Ishikawa (cell line): ENCODE results near the gene ARHGAP8.

Experiments used
- CEBPB ChIP-seq: IDR thresholded peaks from 2 replicates; pipeline ENCODE4 v1.6.1; 2012
- CREB1 ChIP-seq: IDR thresholded peaks from 2 replicates; pipeline ENCODE4 v1.6.1; 2012; ENCODE audit warnings: low read depth
- EGR1 ChIP-seq: IDR thresholded peaks from 2 replicates; pipeline ENCODE4 v1.6.1; 2012
- EP300 ChIP-seq: IDR thresholded peaks from 2 replicates; pipeline ENCODE4 v1.6.1; 2012; ENCODE audit warnings: borderline replicate concordance
- FOXM1 ChIP-seq: IDR thresholded peaks from 2 replicates; pipeline ENCODE4 v1.6.1; 2012; ENCODE audit warnings: low read depth, borderline replicate concordance
- NFIC ChIP-seq: IDR thresholded peaks from 2 replicates; pipeline ENCODE4 v1.6.1; 2012
- RAD21 ChIP-seq: IDR thresholded peaks from 2 replicates; pipeline ENCODE4 v1.6.1; 2012; ENCODE audit warnings: low read depth
- REST ChIP-seq: IDR thresholded peaks from 2 replicates; pipeline ENCODE4 v1.6.1; 2012; ENCODE audit warnings: low read depth, mild to moderate bottlenecking
- TAF1 ChIP-seq: IDR thresholded peaks from 2 replicates; pipeline ENCODE4 v1.6.1; 2012; ENCODE audit warnings: low read depth, mild to moderate bottlenecking
- TCF12 ChIP-seq: IDR thresholded peaks from 2 replicates; pipeline ENCODE4 v1.6.1; 2012; ENCODE audit warnings: low read depth
- TEAD4 ChIP-seq: IDR thresholded peaks from 2 replicates; pipeline ENCODE4 v1.6.1; 2012
- YY1 ChIP-seq: IDR thresholded peaks from 2 replicates; pipeline ENCODE4 v1.6.1; 2012; ENCODE audit warnings: low read depth
- ZBTB7A ChIP-seq: IDR thresholded peaks from 2 replicates; pipeline ENCODE4 v1.6.1; 2012; ENCODE audit warnings: low read depth
- TF ChIP-seq, protein P1 (sequence below): IDR thresholded peaks from 2 replicates; pipeline ENCODE4 v1.6.1; 2012
- TF ChIP-seq, protein P2 (sequence below): IDR thresholded peaks from 2 replicates; pipeline ENCODE4 v1.6.1; 2012

Gene ARHGAP8

GRCh38 chr22:44801476-44801875 is 49.1 kb downstream of the ARHGAP8 start:
- TF ChIP-seq, protein P1, sequence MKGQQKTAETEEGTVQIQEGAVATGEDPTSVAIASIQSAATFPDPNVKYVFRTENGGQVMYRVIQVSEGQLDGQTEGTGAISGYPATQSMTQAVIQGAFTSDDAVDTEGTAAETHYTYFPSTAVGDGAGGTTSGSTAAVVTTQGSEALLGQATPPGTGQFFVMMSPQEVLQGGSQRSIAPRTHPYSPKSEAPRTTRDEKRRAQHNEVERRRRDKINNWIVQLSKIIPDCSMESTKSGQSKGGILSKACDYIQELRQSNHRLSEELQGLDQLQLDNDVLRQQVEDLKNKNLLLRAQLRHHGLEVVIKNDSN = no peak
- TF ChIP-seq ZBTB7A (no peak), REST (no peak), TAF1 (no peak), NFIC (no peak), TCF12 (no peak), FOXM1 (no peak), TEAD4 (no peak), EP300 (no peak), EGR1 (no peak), RAD21 (no peak), CEBPB (no peak), CREB1 (no peak), YY1 (no peak)
- TF ChIP-seq, protein P2, sequence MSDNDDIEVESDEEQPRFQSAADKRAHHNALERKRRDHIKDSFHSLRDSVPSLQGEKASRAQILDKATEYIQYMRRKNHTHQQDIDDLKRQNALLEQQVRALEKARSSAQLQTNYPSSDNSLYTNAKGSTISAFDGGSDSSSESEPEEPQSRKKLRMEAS = no peak

GRCh38 chr22:44802071-44802700 is 49.8 kb downstream of the ARHGAP8 start:
- no peak for TF ChIP-seq YY1

DNA sequence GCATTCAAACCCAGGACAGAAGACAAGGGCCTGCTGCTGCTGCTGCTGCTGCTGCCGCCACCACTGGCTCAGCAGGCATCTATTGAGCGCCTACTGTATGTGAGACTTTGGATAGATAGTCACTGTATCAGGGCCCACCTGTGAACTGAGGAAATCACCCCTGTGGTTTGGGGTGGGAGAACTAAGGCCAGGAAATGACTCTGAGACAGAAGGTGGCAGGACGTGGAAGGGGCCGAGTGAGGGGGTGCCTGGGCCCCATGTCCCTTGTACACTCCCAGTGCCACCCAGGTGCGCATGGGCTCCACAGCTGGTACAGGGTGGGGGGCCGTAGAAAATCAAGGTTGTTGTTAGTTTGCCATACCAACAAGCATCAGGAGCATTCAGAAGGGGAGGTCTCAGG is 50.6 kb downstream of the ARHGAP8 start:
- TF ChIP-seq YY1 (no peak), CREB1 (no peak), TCF12 (no peak), CEBPB (no peak), EGR1 (no peak), TAF1 (no peak), TEAD4 (no peak), EP300 (no peak), FOXM1 (no peak), NFIC (no peak), ZBTB7A (no peak), RAD21 (no peak)
- TF ChIP-seq, protein P1 = no peak
- TF ChIP-seq, protein P2 = no peak

DNA sequence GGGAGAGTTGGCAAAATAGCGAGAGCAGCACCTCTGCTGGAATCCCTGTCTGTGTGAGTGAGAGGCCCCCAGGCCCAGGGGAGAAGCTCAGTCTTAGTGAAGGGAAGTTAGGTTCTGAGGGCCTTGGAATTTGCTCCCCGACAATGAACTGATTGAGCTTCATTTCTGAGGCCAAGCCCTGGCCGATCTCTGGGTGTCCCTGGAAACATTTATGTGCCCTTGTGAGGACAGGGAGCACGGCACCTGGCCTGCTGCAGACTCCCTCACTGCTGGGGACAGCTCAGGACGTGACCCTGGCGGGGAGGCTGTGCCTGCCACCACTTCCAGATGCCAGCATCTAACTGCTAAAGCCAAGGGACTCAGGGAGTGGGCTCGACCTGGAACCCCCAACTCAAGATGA is 52.0 kb downstream of the ARHGAP8 start:
- TF ChIP-seq TAF1 (no peak), REST (no peak), FOXM1 (no peak), TCF12 (no peak), YY1 (no peak), CEBPB (no peak), ZBTB7A (no peak), RAD21 (no peak), NFIC (no peak), TEAD4 (no peak), EP300 (no peak), EGR1 (no peak), CREB1 (no peak)
- TF ChIP-seq, protein P2 = no peak
- TF ChIP-seq, protein P1 = no peak

- no peak for TF ChIP-seq TEAD4
- no peak for TF ChIP-seq TAF1
- TF ChIP-seq, protein P1 = no peak
- TF ChIP-seq CEBPB = no peak
- TF ChIP-seq CREB1 = no peak
- no peak for TF ChIP-seq ZBTB7A
These were observed 53.3 kb downstream of the ARHGAP8 start for GRCh38 chr22:44805711-44806110.
